Endothelial cell of umbilical vein (primary cell): ENCODE measurements around the gene CRYGN. TPM values are rescaled to one million over a fixed set of nuclear protein-coding genes. Genes with fewer than 3 reads are reported as not detected.

Source experiments
- BruUV-seq: library from RNA; stranded (reverse); fragments of 400-500 nt; replicated peaks from 2 replicates; lab custom pipeline; 2021; lab: Mats Ljungman, UMichigan
- CTCF ChIA-PET: fragments of 300-600, 350-600 bp; sonication (Branson Sonifier 250); formaldehyde crosslinking; loops from one replicate; lab custom pipeline; 2021; ENCODE audit warnings: antibody characterized with exemption, inconsistent platforms; lab: Charles Lee
- POLR2A ChIA-PET: fragments of 300-600, 350-600 bp; sonication (Branson Sonifier 250); formaldehyde crosslinking; loops from one replicate; lab custom pipeline; 2021; ENCODE audit warnings: antibody characterized with exemption, inconsistent platforms; lab: Charles Lee
- DNase-seq: peaks from one replicate; pipeline ENCODE4 v3.0.0-alpha.2; 2011; ENCODE audit warnings: low read depth, low spot score
- FAIRE-seq: peaks from 2 replicates; lab custom pipeline; 2011; peaks lifted over from hg19 to GRCh38; lab: Jason Lieb, UNC
- H2AFZ ChIP-seq: 2 replicates; pipeline ENCODE4 v1.6.0; 2012; ENCODE audit warnings: low read depth, low read length, control low read depth, inconsistent platforms
- H3K27ac ChIP-seq: 2 replicates; pipeline ENCODE4 v1.5.1; 2011; ENCODE audit warnings: low read depth, mild to moderate bottlenecking, control low read depth, low read length, moderate library complexity; ENCODE audit not compliant: insufficient read depth
- H3K27me3 ChIP-seq, 2 experiments: 2 replicates each; pipeline versions ENCODE4 v1.6.0 to v1.6.1; 2011; ENCODE audit warnings: low read length in 2 of 2, mixed read lengths in 1 of 2; ENCODE audit not compliant: control insufficient read depth in 2 of 2, insufficient read depth in 2 of 2
- H3K36me3 ChIP-seq, 2 experiments: 2 replicates in 1 of 2; 3 replicates in 1 of 2; pipeline ENCODE4 v1.5.1; 2011; ENCODE audit warnings: low read length in 2 of 2, mild to moderate bottlenecking in 1 of 2, moderate library complexity in 1 of 2; ENCODE audit not compliant: control insufficient read depth in 2 of 2, insufficient read depth in 2 of 2; ENCODE audit errors: extremely low read depth in 1 of 2
- H3K4me1 ChIP-seq: 3 replicates; pipeline ENCODE4 v1.5.1; 2011; ENCODE audit warnings: mild to moderate bottlenecking, low read length; ENCODE audit not compliant: control insufficient read depth, insufficient read depth; ENCODE audit errors: extremely low read depth
- H3K4me2 ChIP-seq: 2 replicates; pipeline ENCODE4 v1.6.1; 2011; ENCODE audit warnings: low read length, control low read depth, mixed read lengths; ENCODE audit not compliant: insufficient read depth
- H3K4me3 ChIP-seq, 3 experiments: fragments of 200-600 bp in 1 of 3; sonication (generic), shearing (Covaris generic) in 1 of 3; replicated peaks in 1 of 3; 2 replicates each; pipeline ENCODE4 v1.5.1; 2011 to 2016; ENCODE audit warnings: control low read depth in 3 of 3, low read length in 3 of 3, mild to moderate bottlenecking in 2 of 3, inconsistent platforms in 1 of 3, low read depth in 1 of 3, moderate library complexity in 1 of 3; ENCODE audit not compliant: insufficient read depth in 1 of 3
- H3K79me2 ChIP-seq: 2 replicates; pipeline ENCODE4 v1.6.0; 2012; ENCODE audit warnings: low read length, inconsistent platforms; ENCODE audit not compliant: control insufficient read depth, insufficient read depth
- H3K9ac ChIP-seq: replicated peaks from 2 replicates; pipeline ENCODE3; 2011; ENCODE audit warnings: low read length, control low read depth; ENCODE audit not compliant: insufficient read depth; ENCODE audit errors: extremely low read depth
- H3K9me1 ChIP-seq: replicated peaks from 3 replicates; pipeline ENCODE4 v1.6.0; 2011; ENCODE audit warnings: mild to moderate bottlenecking, low read length; ENCODE audit not compliant: control insufficient read depth, insufficient read depth; ENCODE audit errors: extremely low read depth
- H3K9me3 ChIP-seq: replicated peaks from 2 replicates; pipeline ENCODE4 v1.5.1; 2012; ENCODE audit warnings: low read length, inconsistent platforms; ENCODE audit not compliant: control insufficient read depth, insufficient read depth
- H4K20me1 ChIP-seq: replicated peaks from 2 replicates; pipeline ENCODE3; 2011; ENCODE audit warnings: mild to moderate bottlenecking, low read length; ENCODE audit not compliant: control insufficient read depth, insufficient read depth; ENCODE audit errors: extremely low read depth
- CTCF ChIP-seq, 2 donors: IDR thresholded peaks; 1 replicate in 1 of 2; 2 replicates in 1 of 2; pipeline ENCODE4 v1.5.1; 2011; ENCODE audit warnings: low read length in 2 of 2, mild to moderate bottlenecking in 2 of 2, moderate library complexity in 2 of 2, control low read depth in 1 of 2, inconsistent platforms in 1 of 2, low read depth in 1 of 2; ENCODE audit not compliant: insufficient read depth in 1 of 2; ENCODE audit errors: extremely low read depth in 1 of 2
- EZH2 ChIP-seq: IDR thresholded peaks from 2 replicates; pipeline ENCODE4 v1.6.1; 2012; ENCODE audit warnings: borderline replicate concordance, low read depth, mild to moderate bottlenecking, moderate library complexity, low read length, inconsistent platforms; ENCODE audit not compliant: severe bottlenecking
- FOS ChIP-seq: IDR thresholded peaks from 2 replicates; pipeline ENCODE4 v1.6.1; 2011; ENCODE audit warnings: mild to moderate bottlenecking, low read length, moderate library complexity, borderline replicate concordance; ENCODE audit not compliant: insufficient read depth
- GATA2 ChIP-seq: IDR thresholded peaks from 2 replicates; pipeline ENCODE4 v1.7.0; 2011; ENCODE audit warnings: low read depth, mild to moderate bottlenecking, moderate library complexity, mixed read lengths, low read length; ENCODE audit not compliant: insufficient read length, insufficient read depth
- JUN ChIP-seq: IDR thresholded peaks from 2 replicates; pipeline ENCODE4 v1.6.1; 2011; ENCODE audit warnings: borderline replicate concordance, low read depth; ENCODE audit not compliant: insufficient read length, insufficient read depth
- MAX ChIP-seq: IDR thresholded peaks from 2 replicates; pipeline ENCODE4 v1.6.1; 2011; ENCODE audit not compliant: insufficient read depth, insufficient read length
- MYC ChIP-seq: IDR thresholded peaks from one replicate; pipeline ENCODE4 v1.6.1; 2011; ENCODE audit warnings: mild to moderate bottlenecking, low read depth, low read length
- POLR2A ChIP-seq: IDR thresholded peaks from 2 replicates; pipeline ENCODE4 v1.6.1; 2012; ENCODE audit warnings: low read depth, mild to moderate bottlenecking, control low read depth, low read length
- POLR2AphosphoS5 ChIP-seq: IDR thresholded peaks from 2 replicates; pipeline ENCODE4 v1.6.1; 2012; ENCODE audit warnings: low read depth, mild to moderate bottlenecking, control low read depth, low read length, moderate library complexity; ENCODE audit not compliant: insufficient read depth
- dilution Hi-C: fragments of 300-500 bp; cut with MboI; formaldehyde crosslinking; loops from one replicate; pipeline ENCODE4 v1.15.0; 2019; ENCODE audit warnings: low sequenced_read_pairs; ENCODE audit not compliant: extremely low pct_ligation_motif_present
- intact Hi-C: fragments of 100-400 bp; cut with micrococcal nuclease; formaldehyde crosslinking; loops from one replicate; pipeline ENCODE4 v1.10.0; 2022
- polyA plus RNA-seq, 4 experiments: library from polyadenylated mRNA; depleted of rRNA in 3 of 4; stranded (reverse) in 3 of 4; unstranded in 1 of 4; fragments of >200 nt; gene quantifications; 2 replicates each; pipeline versions ENCODE4 v1.2.1 to v1.2.3, GENCODE V29; 2011 to 2012; ENCODE audit warnings: missing spikeins in 1 of 4
- total RNA-seq: library from RNA; stranded (reverse); gene quantifications from 2 replicates; pipeline ENCODE4 v1.2.3, GENCODE V29; 2021

The CRYGN gene
- total and polyA plus RNA-seq, 2 donors (not counting 3 experiments of a cell fraction or from before 2014, with no cell fraction given), result not detected

GRCh38 chr7:151388007-151388297 lies 52.0 kb downstream of the CRYGN start:
- Histone ChIP-seq H3K36me3 (no peaks in the 10 kb centered on the region), H3K4me2 (no peak overlapping the region), H3K79me2 (no peaks in the 10 kb centered on the region), H3K27ac (no peak overlapping the region), H3K9ac (no peak overlapping the region), H3K9me3 (no peaks in the 10 kb centered on the region), H3K27me3 (peaks cover 5 to 9% of the 10 kb centered on the region in 2 experiments), H4K20me1 (no peaks in the 10 kb centered on the region), H3K9me1 (no peaks in the 10 kb centered on the region), H2AFZ (no peak overlapping the region), H3K4me1 (no peaks in the 10 kb centered on the region), H3K4me3 (no peak overlapping the region)
- ChIA-PET POLR2A (no interaction called here), CTCF (no interaction called here)
- FAIRE-seq, result no peak
- no TSS peak for BruUV-seq
- TF ChIP-seq GATA2, result no peak
- no peak for TF ChIP-seq MAX
- no peak for TF ChIP-seq MYC
- TF ChIP-seq EZH2, result no peak
- TF ChIP-seq JUN, result no peak
- no peak for TF ChIP-seq POLR2A
- no peak for TF ChIP-seq CTCF (IDR thresholded peaks at IDR 0.05; ENCODE audit: extremely low read depth in 1 of 2, insufficient read depth in 1 of 2, low read depth in 1 of 2, low read length in 2 of 2)
- no peak for TF ChIP-seq FOS
- no peak for TF ChIP-seq POLR2AphosphoS5
- intact Hi-C loops, result no loop called here
- no peak for DNase-seq
- dilution Hi-C loops, result no loop called here
